Activated CD4-positive, alpha-beta T cell treated with anti-CD3 and anti-CD28 coated beads, Interleukin-2, Interleukin-4, amounts not matched to agents 100 ng/mL and 50 ng/mL, durations not matched to agents 16 hours and 8 hours (primary cell): ENCODE data around the gene PLXNB1.

Source experiments
- DNase-seq: peaks from one replicate; pipeline ENCODE4 v3.0.0-alpha.2; 2020; ENCODE audit warnings: low spot score

PLXNB1 gene

DNA sequence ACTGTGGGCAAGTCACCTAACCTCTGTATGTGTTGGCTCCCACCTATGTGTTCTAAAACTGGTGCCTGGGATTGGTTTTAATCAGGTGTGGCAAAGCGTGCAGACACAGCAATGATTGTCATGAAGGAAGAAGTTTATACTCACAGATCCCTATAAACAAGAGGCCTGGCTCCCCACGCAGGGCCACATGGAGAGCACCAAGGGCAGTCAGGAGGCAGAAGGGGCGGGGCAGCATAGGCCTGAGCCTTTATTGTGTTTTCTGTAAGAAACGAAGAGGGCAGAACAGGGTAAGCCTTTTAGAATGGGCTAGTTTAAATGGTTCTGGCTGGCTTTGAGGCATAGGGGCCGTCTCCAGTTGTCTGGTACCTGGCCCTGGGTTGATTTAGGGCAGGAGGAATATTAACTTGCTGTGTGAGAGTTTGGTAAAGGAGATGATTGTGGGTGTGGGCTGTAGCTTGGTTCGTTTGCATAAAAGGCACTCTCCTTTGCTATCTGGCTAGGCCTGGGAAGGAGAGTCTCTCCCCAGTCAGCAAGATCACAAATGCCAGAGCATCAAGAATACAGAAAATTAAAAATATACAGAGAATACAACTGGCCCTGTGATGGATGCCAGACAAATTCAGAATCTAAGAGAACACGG lies 60.1 kb downstream of the PLXNB1 start:
- DNase-seq, result no peak

- no peak for DNase-seq
These were observed 62.7 kb downstream of the PLXNB1 start for GRCh38 chr3:48367201-48367600.

DNA sequence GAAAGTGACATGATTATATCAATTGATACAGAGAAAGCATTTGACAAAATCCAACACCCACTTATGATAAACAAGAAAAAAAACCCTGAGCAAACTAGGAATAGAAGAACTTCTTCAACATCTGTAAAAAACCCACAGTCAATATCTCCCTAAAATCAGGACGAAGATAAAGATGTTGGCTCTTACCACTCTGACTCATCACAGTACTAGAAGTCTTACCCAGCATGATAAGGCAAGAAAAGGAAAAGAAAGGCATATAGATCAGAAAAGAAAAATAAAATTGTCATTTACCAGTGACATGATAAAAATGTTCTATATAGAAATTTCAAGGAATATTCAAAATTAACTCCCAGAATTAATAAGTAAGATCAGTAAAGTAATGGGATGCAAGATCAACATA lies 65.0 kb downstream of the PLXNB1 start:
- DNase-seq, result no peak

DNA sequence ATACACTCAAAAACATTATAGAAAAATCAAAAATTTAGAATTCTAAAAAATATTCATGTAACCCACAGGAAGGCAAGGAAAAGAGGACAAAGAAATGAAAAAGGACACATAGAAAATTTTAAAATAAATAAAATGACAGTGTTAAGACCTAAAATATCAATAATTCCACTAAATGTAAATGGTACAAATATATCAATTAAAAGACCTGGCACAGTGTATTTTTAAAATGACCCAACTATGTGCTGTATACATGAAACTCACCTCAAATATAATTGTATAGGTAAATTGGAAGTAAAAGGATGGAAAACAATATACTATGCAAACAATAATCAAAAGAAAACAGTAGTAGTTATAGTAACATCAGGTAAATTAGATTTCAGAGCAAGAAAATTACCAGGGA lies 68.0 kb downstream of the PLXNB1 start:
- DNase-seq, result no peak

- no peak for DNase-seq
These were observed 73.5 kb downstream of the PLXNB1 start for GRCh38 chr3:48356419-48356818.

DNA sequence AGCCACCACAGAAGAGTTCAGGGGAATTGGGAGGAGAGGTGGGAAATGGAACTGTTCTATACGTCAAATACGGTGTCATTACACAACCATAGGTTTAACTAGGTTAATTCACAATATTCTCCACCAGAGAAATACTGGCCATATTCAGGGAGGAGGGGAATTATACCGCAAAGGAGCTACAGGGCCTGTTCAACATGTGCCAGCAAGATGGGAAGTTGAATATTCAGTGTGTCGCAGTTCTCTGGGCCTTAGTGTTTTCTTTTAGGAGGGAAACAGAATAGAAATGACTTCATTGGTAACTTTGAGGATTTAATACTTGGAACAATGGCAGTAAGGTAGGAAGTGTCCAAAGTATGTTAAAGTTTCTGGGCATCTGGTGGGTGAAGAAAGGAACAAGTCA lies 75.9 kb downstream of the PLXNB1 start:
- no peak for DNase-seq
